Measurements from ENCODE around the gene SLC30A1.

The SLC30A1 gene

GRCh38 chr1:211595419-211595818 is 16.5 kb upstream of the SLC30A1 start:
- Mint-ChIP-seq H3K4me1 (peaks cover 14% of the 10 kb centered on the region), H3K36me3 (ENCODE audit: low read depth) (no peaks in the 10 kb centered on the region), H3K27ac (no peak overlapping the region), H3K9me3 (no peaks in the 10 kb centered on the region), H3K4me3 (no peak overlapping the region), H3K27me3 (ENCODE audit: low read depth) (peaks cover 4% of the 10 kb centered on the region)
- TF ChIP-seq CTCF (IDR thresholded peaks at IDR 0.05; ENCODE audit: unreplicated experiment in 3 of 3): no peak

- TF ChIP-seq CTCF (IDR thresholded peaks at IDR 0.05; ENCODE audit: unreplicated experiment in 3 of 3): no peak
- Mint-ChIP-seq H3K4me1 (peaks cover 18% of the 10 kb centered on the region), H3K4me3 (peak overlapping the region in 1 of 3 experiments; percentile 2), H3K9me3 (no peaks in the 10 kb centered on the region), H3K27me3 (ENCODE audit: low read depth) (peaks cover 4% of the 10 kb centered on the region), H3K36me3 (ENCODE audit: low read depth) (no peaks in the 10 kb centered on the region), H3K27ac (peak overlapping the region in 2 of 3 experiments; percentile 45 to 70)
Measured at GRCh38 chr1:211591980-211592493, 13.1 kb upstream of the SLC30A1 start.

GRCh38 chr1:211589782-211590721 is 11.1 kb upstream of the SLC30A1 start:
- H3K27me3 Mint-ChIP-seq (ENCODE audit: low read depth): no peaks in the 10 kb centered on the region
- H3K9me3 Mint-ChIP-seq: no peaks in the 10 kb centered on the region
- H3K4me3 Mint-ChIP-seq: no peak overlapping the region
- peaks cover 18% of the 10 kb centered on the region for H3K4me1 Mint-ChIP-seq
- TF ChIP-seq CTCF (IDR thresholded peaks at IDR 0.05; ENCODE audit: unreplicated experiment in 3 of 3): no peak
- peak overlapping the region in 1 of 3 experiments; percentile 67 for H3K27ac Mint-ChIP-seq
- H3K36me3 Mint-ChIP-seq (ENCODE audit: low read depth): no peaks in the 10 kb centered on the region

- no peak overlapping the region for H3K27ac Mint-ChIP-seq
- TF ChIP-seq CTCF (IDR thresholded peaks at IDR 0.05; ENCODE audit: unreplicated experiment in 3 of 3): no peak
- peaks cover 18% of the 10 kb centered on the region for H3K4me1 Mint-ChIP-seq
- H3K27me3 Mint-ChIP-seq (ENCODE audit: low read depth): no peaks in the 10 kb centered on the region
- no peaks in the 10 kb centered on the region for H3K9me3 Mint-ChIP-seq
- H3K4me3 Mint-ChIP-seq: no peak overlapping the region
- H3K36me3 Mint-ChIP-seq (ENCODE audit: low read depth): no peaks in the 10 kb centered on the region
Measured at GRCh38 chr1:211588711-211589110, 9.8 kb upstream of the SLC30A1 start.

GRCh38 chr1:211587123-211587522 is 8.2 kb upstream of the SLC30A1 start:
- no peaks in the 10 kb centered on the region for H3K27me3 Mint-ChIP-seq (ENCODE audit: low read depth)
- H3K4me1 Mint-ChIP-seq: peaks cover 9% of the 10 kb centered on the region
- H3K4me3 Mint-ChIP-seq: no peak overlapping the region
- no peak for TF ChIP-seq CTCF (IDR thresholded peaks at IDR 0.05; ENCODE audit: unreplicated experiment in 3 of 3)
- no peak overlapping the region for H3K27ac Mint-ChIP-seq
- H3K9me3 Mint-ChIP-seq: no peaks in the 10 kb centered on the region
- H3K36me3 Mint-ChIP-seq (ENCODE audit: low read depth): no peaks in the 10 kb centered on the region
